GM19372 (cell line): ENCODE results near the gene IQGAP3.
"Not testable (repeated sequence)": the region's sequence is repeated elsewhere in the genome, so short reads cannot be mapped to it uniquely, and the experiment has no call there.

ENCODE experiments used
- ATAC-seq: cut with Tn5 transposase; IDR thresholded peaks from one replicate; pipeline ENCODE4 v1.9.1; 2021; ENCODE audit warnings: mild to moderate bottlenecking, low read depth, moderate library complexity; ENCODE audit not compliant: unreplicated experiment

Gene IQGAP3

GRCh38 chr1:156571919-156572662, at the start of gene IQGAP3:
IQGAP3 (minus strand) TSS chr1:156572565; CDS start chr1:156572529, 36 bp downstream.
- no peak for ATAC-seq

GRCh38 chr1:156619582-156619955, 47.2 kb upstream of the IQGAP3 start:
- ATAC-seq = no peak

- no peak for ATAC-seq
These were observed 46.7 kb upstream of the IQGAP3 start, which contains the start of gene HAPLN2 for GRCh38 chr1:156618853-156619581. HAPLN2 (plus strand) TSS chr1:156619415; CDS start chr1:156623491, 4,076 bp downstream.

GRCh38 chr1:156616463-156616862, 44.1 kb upstream of the IQGAP3 start:
- ATAC-seq = no peak

- no peak for ATAC-seq
These were observed 43.6 kb upstream of the IQGAP3 start for GRCh38 chr1:156615946-156616345.

- ATAC-seq = no peak
These were observed 40.3 kb upstream of the IQGAP3 start for GRCh38 chr1:156612666-156613065.

GRCh38 chr1:156610072-156610471, 37.7 kb upstream of the IQGAP3 start:
- not testable (repeated sequence) for ATAC-seq

GRCh38 chr1:156608981-156609380, 36.6 kb upstream of the IQGAP3 start:
- no peak for ATAC-seq

- no peak for ATAC-seq
These were observed 35.8 kb upstream of the IQGAP3 start for GRCh38 chr1:156608036-156608674.

- not testable (repeated sequence) for ATAC-seq
These were observed 35.0 kb upstream of the IQGAP3 start for GRCh38 chr1:156607344-156607743.

- no peak for ATAC-seq
These were observed 30.2 kb upstream of the IQGAP3 start for GRCh38 chr1:156602557-156602993.

- ATAC-seq = no peak
These were observed 29.5 kb upstream of the IQGAP3 start for GRCh38 chr1:156601892-156602291.

GRCh38 chr1:156601122-156601830, 28.9 kb upstream of the IQGAP3 start, which contains the start of gene GPATCH4:
GPATCH4 (minus strand) TSS chr1:156601479.
- ATAC-seq = no peak

- ATAC-seq = no peak
These were observed 28.4 kb upstream of the IQGAP3 start for GRCh38 chr1:156600733-156601121.

GRCh38 chr1:156599811-156600210, 27.4 kb upstream of the IQGAP3 start:
- no peak for ATAC-seq

GRCh38 chr1:156598731-156599432, 26.5 kb upstream of the IQGAP3 start:
- no peak for ATAC-seq

- ATAC-seq = no peak
These were observed 25.8 kb upstream of the IQGAP3 start for GRCh38 chr1:156598125-156598524.

GRCh38 chr1:156596426-156596825, 24.1 kb upstream of the IQGAP3 start:
- no peak for ATAC-seq

- no peak for ATAC-seq
These were observed 22.7 kb upstream of the IQGAP3 start for GRCh38 chr1:156595016-156595415.

GRCh38 chr1:156594190-156594589, 21.8 kb upstream of the IQGAP3 start:
- no peak for ATAC-seq
